ENCODE measurements around the gene MTLN.
"Not testable (repeated sequence)": the region's sequence is repeated elsewhere in the genome, so short reads cannot be mapped to it uniquely, and the experiment has no call there.

Gene MTLN, protein sequence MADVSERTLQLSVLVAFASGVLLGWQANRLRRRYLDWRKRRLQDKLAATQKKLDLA

DNA sequence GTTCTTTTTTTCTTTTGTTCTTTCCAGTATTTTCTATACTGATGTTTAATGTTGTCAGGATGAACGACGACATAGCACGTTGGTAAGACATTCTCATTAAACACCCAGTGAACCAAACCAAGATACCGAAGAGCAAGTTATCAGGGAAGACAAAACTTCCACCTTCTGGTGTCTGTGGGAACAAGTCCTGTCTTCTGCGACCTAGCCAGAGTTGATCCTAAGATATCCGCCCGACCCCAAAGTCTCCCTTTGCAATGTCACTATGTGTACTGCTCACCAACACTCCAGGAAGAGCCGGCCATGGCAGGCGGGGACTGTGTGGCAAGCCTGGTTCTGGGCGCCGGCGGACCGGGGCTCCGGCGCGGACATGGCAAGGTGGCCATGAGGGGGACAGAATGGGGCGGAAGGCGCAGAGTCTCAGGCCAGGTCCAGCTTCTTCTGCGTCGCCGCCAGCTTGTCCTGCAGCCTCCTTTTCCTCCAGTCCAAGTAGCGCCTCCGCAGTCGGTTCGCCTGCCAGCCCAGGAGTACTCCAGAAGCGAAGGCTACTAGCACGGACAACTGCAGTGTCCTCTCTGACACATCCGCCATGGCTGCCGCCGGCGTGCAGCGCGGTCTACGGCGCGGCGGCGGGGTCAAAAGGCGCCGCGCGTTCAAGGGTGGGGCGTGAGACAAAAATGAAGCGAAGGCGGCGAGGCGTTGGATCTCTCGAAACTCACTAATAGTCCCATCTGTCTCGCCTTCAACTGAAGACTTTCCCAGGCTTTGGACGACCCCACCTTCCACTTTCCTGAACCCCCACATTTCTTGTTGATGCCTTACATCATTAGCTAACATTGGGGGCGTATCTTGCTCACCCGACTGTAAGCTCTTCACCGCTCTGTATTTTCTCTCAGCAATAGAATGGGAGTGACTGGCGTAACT lies at the start of gene MTLN:
Gene MTLN (minus strand): TSS at position 610 of the 921 bp plus-strand sequence. CDS start 22 bp downstream, at position 588.
- in situ Hi-C loops (cut with MboI; ENCODE audit: low sequenced_read_pairs), result no loop called here

DNA sequence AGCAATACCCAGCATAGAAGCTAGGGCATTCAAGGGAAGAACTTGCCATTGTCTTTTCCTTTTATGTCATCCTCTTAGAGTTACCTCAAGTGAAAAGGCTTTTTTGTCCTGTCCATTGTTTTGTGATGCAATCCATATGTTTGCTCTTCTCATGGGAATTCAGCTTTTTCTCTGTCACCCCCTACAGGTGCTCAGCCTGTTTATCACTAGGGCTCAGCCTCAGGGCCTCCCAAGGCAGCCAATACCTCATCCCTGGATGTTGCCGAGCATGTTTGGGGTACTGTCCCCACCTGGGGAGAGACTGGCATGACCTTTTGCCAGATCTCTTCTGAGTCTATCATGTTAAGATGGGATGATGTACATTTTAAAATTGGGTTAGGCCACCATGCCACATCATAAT lies 49.6 kb upstream of the MTLN start:
- in situ Hi-C loops (cut with MboI; ENCODE audit: low sequenced_read_pairs), result not testable (repeated sequence)

DNA sequence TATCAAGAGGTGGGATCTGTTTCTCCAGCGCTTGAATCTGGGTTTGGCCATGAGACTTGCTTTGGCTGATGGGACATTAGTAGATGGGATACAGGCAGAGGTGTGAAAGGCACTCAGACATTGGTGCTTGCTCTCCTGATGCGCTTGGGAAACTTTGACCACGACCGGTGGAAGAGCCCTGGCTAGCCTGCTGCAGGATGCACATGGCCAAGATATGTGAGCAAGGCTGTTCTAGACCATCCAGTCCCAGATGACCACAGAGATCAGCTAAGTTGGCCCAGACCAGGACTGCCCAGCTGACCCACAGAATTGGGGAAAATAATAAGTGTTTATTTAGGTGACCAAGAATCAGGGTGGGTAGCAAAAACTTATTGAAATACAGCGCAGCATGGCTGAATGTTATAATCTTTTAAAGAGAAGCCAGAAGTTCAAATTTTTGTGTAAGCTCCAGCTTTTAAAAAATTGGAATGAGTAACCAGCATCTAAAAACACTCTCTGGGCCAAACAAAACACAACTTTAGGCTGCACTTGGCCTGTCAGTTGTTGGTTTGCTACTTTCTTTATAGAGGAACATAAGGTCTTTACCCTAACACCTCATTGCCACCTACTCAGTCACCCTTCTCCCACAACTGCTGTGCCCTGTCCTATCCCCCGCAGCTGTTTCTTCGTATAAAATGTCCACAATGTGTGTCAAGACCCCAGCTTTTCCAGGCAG lies 35.9 kb upstream of the MTLN start:
- in situ Hi-C loops (cut with MboI; ENCODE audit: low sequenced_read_pairs), result not testable (repeated sequence)

DNA sequence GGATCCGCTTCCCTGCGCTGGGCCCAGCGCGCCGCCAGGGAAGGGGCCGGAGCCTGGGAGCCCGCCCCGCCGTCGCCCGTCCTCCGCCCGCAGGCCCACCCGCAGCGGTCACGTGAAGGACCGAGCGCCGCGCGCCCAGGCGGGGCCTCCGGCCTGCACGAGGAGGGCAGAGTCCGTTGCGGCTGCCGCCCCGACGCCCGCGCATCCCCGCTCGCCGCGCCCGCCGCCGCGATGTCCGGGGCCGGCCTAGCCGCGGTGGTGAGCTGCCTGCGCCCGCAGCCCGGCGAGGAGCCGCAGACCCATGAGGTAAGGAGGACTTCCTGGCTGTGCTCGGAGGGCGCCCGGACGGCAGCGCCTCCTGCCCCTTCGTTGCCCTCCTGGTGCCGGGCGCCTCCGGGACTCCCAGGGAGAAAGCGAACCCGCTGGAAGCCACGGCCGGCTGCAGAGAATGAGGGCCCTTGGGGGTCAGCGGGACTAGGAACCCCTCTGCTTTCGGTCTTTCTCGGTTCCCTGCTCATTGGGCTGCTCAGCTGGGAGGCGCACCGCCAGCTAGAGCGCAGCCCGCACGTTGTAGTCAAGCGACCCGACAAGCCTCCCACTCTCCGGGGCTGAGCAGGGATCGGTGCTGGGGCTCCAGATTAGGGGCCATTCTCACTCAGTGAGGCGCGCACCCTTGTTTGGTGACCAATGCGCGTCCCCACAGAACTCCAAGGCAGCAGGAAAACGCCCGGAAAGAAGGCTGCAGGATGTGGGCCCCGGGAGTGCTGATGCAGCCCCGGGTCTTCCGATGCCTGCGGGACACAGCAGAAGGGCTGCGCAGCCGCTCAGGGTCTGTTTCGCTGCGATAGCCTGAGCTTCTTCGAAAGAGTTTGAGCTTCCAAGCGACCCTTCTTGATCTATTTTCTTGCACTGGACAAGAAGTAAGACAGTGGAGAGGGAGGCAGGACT lies 33.4 kb upstream of the MTLN start:
- in situ Hi-C loops (cut with MboI; ENCODE audit: low sequenced_read_pairs), result not testable (repeated sequence)

DNA sequence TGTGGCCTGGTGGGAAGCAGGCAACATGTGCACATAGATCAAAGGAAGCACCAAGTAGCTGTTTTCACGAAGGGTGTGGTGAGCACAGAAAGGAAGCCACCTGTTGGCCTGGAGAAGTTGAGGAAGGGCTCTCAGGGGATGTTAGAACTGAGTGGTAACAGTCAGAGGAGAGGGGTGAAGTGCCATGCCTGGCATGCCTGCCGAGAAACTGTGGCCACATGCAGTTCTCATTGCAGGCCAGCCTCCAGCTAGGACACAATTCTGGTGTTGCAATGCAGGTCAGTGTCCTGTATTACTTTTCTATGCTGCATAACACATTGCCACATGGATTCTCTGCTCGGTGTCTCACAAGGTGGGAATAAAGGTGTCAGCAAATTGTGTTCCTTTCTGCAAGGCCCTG lies 30.9 kb upstream of the MTLN start:
- in situ Hi-C loops (cut with MboI; ENCODE audit: low sequenced_read_pairs), result not testable (repeated sequence)

DNA sequence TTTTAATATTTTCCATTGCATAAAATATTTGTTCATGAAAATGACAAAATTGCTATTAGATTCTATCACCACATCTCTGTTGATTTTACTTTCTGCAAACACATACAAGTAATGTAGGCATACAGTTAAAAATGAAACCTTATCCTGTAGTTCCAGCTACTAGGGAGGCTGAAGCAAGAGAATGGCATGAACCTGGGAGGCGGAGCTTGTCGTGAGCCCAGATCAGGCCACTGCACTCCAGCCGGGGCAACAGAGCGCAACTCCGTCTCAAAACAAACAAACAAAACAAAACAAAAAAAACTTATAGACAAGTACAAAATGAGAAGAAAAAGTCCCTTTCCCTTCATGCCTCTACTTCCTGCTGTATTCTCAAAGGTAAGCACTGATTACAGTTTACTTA lies 22.2 kb upstream of the MTLN start:
- in situ Hi-C loops (cut with MboI; ENCODE audit: low sequenced_read_pairs), result not testable (repeated sequence)

DNA sequence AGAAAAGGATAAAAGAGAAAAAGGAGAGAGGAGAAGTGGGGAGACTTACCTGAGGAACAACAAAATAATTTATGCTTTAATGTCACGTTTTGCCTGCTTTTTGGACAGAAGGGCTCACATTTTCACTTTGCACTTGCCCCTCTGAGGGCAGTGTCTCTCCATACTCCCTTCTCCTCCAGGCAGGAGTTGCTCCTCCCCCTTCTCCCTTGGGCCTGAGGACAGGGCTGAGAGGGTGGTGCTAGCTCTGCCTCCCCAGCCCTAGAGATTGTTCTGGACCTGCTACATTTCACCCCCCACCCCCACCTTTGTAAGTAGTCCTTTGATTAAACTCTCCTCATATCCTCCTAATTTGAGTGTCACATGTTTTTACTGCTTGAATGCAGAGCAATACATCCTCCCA lies 17.5 kb upstream of the MTLN start:
- in situ Hi-C loops (cut with MboI; ENCODE audit: low sequenced_read_pairs), result not testable (repeated sequence)

DNA sequence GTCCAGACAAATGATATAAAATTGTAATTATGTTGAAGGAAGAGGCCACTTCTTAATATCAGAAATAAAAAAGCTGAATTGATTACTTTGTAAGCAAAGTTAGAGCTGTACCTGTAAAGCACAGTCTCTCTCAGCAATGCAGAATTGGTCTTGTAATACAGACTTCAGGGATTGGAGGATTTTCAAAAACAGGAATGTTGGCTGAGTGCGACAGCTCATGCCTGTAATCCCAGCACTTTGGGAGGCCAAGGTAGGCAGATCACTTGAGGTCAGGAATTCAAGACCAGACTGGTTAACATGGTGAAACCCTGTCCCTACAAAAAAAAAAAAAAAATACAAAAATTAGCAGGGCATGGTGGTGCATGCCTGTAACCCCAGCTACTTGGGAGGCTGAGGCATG lies 10.3 kb upstream of the MTLN start:
- in situ Hi-C loops (cut with MboI; ENCODE audit: low sequenced_read_pairs), result not testable (repeated sequence)

DNA sequence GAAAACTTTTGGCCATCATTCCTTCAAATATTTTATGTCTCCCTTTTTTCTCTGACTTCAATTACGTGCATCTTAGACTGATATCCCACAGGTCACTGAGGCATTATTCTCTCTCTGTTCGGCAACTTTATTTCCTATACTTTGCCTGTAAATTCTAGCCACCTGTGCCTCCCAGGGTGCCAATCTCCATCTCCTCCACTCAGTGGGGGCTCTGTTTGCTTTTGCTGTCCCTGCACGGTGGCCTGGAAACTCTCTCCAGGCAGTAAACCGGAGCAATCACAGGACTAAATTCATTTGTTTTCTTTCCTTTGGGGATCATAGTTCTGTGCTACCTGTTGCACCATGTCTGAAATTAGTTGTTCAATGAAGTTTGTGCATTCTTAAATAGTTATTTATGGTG lies 9.6 kb upstream of the MTLN start:
- in situ Hi-C loops (cut with MboI; ENCODE audit: low sequenced_read_pairs), result no loop called here

DNA sequence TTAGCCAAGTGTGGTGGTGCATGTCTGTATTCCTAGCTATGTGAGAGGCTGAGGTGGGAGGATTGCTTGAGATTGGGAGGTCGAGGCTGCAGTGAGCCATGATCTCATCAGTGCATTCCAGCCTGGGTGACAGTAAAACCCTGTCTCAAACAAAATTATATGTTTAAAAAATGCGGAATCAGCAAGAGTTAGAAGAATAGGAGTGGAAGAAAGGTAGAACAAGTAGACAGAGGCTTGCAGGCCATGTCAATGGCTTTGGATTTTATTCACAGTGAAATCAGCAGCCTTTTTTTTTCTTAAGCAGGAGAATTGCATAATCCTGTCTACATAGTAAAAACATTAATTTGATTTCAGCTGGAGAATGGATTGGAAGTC lies 7.8 kb upstream of the MTLN start:
- in situ Hi-C loops (cut with MboI; ENCODE audit: low sequenced_read_pairs), result no loop called here

DNA sequence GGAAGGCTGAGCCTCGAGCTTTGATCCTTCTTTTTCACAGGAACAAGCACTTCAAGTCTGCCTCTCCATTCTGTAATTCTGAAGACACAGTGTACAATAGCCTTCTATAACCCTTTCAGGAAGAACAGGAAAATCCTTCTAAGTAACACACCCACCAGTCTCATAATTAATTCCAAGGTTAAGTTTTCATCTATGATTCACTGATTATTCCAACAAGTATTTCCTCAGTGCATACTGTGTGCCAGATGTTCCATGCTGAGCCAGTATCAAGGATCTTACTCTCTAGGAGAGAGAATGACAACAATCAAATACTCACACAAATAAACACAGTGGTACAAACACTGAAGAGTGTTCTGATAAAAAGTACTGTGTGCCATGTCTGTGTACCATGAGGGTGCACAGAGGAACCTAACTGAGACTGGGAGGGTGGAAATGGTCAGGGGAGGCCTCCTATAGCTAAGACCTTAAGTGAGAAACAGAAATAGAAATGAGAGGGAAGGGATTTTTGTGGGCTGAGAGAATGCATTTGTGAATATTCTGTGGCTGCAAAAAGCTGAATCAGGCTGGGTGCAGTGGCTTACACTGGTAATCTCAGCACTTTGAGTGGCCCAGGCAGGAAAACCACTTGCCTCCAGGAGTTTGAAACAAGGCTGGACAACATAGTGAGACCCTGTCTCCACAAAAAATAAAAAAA lies 7.3 kb upstream of the MTLN start:
- in situ Hi-C loops (cut with MboI; ENCODE audit: low sequenced_read_pairs), result no loop called here

DNA sequence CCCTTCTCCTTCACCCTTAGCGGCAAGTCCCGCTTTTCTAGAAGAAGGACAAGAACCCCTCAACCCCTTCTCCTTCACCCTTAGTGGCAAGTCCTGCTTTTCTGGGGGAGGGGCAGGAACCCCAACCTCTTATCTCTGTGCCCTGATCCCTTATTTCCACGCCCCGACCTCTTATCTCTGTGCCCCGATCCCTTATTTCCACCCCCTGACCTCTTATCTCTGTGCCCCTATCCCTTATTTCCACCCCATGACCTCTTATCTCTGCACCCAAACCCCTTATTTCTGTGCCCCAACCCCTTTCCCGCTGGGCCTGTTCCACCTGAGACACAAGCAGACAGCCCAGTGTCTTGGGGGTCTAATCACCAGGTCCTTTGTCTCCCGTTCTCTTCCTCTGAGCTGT lies 6.5 kb upstream of the MTLN start:
- in situ Hi-C loops (cut with MboI; ENCODE audit: low sequenced_read_pairs), result not testable (repeated sequence)

DNA sequence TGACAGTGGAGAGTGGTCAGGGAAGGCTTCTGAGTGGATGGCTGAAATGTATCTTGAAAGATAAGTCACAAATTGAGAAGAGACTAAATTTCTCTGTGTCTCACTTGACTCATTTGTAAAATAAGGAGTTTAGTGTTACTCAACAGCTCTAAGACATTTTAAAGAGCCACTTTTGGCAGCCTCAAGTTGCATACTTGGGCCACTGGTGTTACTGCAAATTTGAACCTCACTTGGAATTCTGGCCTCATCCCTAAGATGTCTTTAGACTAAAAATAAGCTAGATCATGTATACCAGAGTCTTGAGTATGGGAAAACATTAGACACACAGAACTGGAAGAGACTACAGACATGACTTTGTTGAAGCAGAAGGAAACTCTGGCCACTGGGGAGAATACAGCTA lies 4.5 kb upstream of the MTLN start:
- in situ Hi-C loops (cut with MboI; ENCODE audit: low sequenced_read_pairs), result no loop called here

DNA sequence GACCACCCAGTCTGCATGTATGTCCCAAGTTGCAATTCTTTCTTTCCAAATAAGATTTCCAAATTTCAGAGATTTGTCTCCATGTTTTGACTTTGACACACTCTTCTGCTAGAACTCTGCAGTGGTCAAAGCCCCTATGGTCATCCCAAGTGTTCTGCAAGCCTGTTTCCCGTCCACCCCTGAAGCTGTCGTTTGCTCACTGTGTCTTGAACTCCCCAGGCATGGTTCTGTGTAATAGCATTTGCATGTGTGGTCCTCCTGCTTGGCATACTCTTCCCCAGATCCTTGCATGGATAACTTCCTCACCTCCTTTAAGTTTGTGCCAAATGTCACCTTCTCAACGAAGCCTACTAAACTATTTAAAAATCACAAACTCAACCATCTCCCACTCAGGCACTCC lies 3.9 kb upstream of the MTLN start:
- in situ Hi-C loops (cut with MboI; ENCODE audit: low sequenced_read_pairs), result no loop called here

DNA sequence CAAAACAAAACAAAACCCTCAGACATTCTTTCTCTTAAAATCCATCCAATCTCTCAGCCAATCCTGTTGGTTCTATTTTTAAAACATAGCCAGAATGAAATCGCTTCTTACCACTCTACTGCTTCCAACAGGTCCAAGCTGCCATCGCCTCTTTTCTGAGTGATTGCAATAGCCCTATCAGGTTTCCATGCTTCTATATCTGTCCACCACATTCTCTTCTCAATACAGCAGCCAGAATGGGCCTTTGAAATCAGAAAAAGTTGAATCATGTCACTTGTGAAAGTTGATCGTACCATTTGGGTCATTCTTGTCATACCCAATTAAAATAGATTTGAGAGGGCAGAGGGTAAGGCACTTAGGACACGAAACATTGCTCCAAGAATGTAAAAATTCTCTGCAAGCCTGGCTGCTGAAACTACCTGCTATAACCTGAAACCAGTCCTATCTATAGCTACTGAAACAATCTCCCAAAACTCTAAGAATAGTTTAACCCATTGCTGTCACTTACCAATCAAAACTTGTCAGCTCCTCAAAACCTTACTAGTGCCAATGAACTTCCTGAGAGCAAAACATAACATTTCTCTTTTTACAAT lies 3.3 kb upstream of the MTLN start:
- in situ Hi-C loops (cut with MboI; ENCODE audit: low sequenced_read_pairs), result no loop called here

DNA sequence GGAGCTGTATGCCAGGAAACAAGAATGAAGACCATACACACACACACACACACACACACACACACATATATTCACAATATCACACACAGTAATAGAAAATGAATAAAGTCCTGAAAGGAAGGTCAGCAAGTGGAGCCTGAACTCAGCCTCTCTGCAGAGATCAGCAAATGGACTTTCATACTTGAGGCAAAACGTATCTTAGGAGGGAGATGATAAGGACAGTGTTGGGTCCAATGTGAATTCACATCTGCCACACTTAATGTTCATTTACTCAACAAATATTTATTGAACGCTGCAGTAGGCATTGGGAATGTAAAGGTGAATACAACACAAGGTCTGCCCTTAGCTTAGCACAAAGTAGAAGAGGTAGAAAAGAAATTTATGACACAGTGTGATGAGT lies 2.7 kb upstream of the MTLN start:
- in situ Hi-C loops (cut with MboI; ENCODE audit: low sequenced_read_pairs), result no loop called here

DNA sequence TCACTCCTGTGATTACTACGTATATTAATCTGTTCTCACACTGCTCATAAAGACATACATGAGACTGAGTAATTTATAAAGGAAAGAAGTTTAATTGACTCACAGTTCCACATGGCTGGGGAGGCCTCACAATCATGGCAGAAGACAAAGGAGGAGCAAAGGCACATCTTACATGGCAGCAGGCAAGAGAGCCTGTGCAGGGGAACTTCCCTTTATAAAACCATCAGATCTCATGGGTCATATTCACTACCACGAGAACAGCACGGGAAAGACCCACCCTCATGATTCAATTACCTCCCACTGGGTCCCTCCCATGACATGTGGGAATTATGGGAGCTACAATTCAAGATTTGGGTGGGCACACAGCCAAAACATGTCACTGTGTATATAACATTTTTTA lies 1.2 kb upstream of the MTLN start:
- in situ Hi-C loops (cut with MboI; ENCODE audit: low sequenced_read_pairs), result not testable (repeated sequence)

DNA sequence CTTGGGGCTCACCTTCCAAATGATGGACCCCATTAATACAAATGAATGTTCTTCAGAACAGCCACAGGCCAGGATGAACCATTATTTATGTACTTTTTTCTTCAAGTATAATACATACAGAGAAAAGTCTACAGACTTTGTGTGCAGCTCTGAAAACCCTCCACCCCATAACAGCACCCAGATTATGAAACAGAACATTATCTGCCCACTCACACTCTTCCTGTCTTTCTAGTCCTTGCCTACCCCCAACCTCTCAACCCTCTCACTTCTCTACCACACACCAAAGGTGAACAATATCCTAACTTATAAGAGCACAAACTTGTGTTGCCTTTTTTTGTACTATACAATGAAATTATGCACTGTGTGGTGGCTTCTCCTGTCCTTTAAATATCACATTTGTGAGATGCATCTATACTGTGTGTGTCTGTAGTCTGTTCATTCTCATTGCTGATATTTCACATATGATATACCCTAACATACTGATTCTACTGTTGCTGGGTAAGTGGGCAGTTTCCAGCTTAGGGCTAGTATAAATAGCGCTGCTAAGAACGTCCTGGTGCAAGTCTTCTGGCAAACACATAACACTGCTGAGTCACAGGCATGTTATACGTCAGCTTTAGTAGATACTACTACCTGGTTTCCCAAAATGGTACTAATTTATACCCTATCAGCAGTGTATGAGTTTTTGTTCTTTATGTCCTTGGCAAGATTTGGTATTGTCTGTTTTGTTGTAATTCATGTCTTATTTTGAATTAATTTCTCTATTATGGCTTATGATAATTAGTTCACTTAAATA lies 6.5 kb downstream of the MTLN start:
- in situ Hi-C loops (cut with MboI; ENCODE audit: low sequenced_read_pairs), result no loop called here
